Measurements from ENCODE around the gene WNT3A.

WNT3A gene

GRCh38 chr1:228030451-228031201, 23.8 kb downstream of the WNT3A start:
- no peak for TF ChIP-seq CTCF (IDR thresholded peaks at IDR 0.05; ENCODE audit: insufficient read depth, missing control alignments)
- FAIRE-seq: no peak
- no peak for DNase-seq (ENCODE audit: insufficient read length, low spot score)

DNA sequence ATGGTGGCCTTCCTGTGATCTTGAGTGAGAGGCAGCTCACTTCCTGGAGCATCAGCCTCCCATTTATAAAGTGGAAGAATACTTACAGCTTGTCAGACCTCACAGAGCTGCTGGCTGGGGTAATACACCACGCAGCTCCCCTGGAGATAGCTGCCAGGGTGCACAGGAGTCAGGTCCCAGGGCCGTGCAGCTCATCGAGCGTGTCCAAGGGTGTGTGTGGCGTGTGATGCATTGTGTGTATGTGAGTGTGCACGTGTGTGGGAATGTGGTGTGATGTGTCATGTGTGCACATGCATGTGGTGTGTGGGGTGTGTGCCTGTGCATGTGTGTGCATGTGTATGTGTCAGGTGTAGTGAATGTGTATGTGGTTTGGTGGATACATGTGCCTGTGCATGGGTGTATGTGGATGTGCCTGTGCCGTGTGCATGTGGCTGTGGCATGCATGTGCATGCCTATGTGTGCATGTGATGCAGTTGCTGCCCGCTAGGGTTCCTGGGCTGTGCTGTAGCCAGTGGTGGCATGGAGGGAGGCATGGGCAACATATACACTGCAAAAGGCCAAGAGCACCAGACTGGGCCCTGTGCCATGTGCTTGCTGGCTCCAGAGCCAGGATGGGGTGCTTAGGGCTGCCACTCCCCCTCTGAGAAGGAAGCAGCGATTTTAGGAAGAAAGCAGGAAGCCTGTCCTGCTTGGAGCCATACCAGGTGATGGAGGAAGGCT, 24.6 kb downstream of the WNT3A start:
- TF ChIP-seq CTCF (IDR thresholded peaks at IDR 0.05; ENCODE audit: insufficient read depth, missing control alignments): no peak
- no peak for DNase-seq (ENCODE audit: insufficient read length, low spot score)
- no peak for FAIRE-seq

GRCh38 chr1:228032041-228032440, 25.2 kb downstream of the WNT3A start:
- TF ChIP-seq CTCF (IDR thresholded peaks at IDR 0.05; ENCODE audit: insufficient read depth, missing control alignments): no peak
- FAIRE-seq (no peak), DNase-seq (ENCODE audit: insufficient read length, low spot score) (no peak)

DNA sequence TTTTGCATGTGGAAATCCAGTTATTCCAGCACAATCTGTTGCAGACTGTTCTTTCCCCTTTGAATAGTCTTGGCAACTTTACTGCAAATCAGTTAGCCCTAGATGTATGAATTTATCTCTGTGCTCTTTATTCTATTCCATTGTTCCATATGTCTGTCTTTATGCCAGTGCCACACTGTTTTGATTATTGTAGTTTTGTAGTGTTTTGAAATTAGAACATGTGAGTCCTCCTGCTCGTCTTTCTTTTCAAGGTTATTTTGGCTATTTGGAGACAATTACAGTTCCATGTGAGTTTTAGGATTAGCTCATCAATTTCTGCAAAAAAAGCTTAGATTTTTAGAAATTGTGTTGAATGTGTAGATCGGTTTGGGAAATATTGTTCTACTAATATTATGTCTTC, 26.6 kb downstream of the WNT3A start:
- no peak for TF ChIP-seq CTCF (IDR thresholded peaks at IDR 0.05; ENCODE audit: insufficient read depth, missing control alignments)
- no peak for FAIRE-seq
- no peak for DNase-seq (ENCODE audit: insufficient read length, low spot score)

GRCh38 chr1:228034954-228035837, 28.4 kb downstream of the WNT3A start:
- DNase-seq (ENCODE audit: insufficient read length, low spot score) (no peak), FAIRE-seq (no peak)
- no peak for TF ChIP-seq CTCF (IDR thresholded peaks at IDR 0.05; ENCODE audit: insufficient read depth, missing control alignments)

- no peak for FAIRE-seq
- TF ChIP-seq CTCF (IDR thresholded peaks at IDR 0.05; ENCODE audit: insufficient read depth, missing control alignments): no peak
- DNase-seq (ENCODE audit: insufficient read length, low spot score): no peak
Observed at GRCh38 chr1:228035844-228036243, 29.0 kb downstream of the WNT3A start.
